ENCODE results near the gene MYCBP2. TPM values are rescaled to one million over a fixed set of nuclear protein-coding genes. Genes with fewer than 3 reads are reported as not detected.

The MYCBP2 gene
- total RNA-seq, 4 donors from 2014 or later, result 115 to 165 (median 131) TPM

- peaks cover 12 to 13% of the 10 kb centered on the region in 2 donors for H3K36me3 ChIP-seq
- 95 to 100% methylated on average over 1 of the region's 1 CpG for WGBS, 2 donors
- no peak for DNase-seq
- TF ChIP-seq POLR2A (IDR thresholded peaks at IDR 0.05) (no peak), CTCF (IDR thresholded peaks at IDR 0.05) (no peak)
- H3K27me3 ChIP-seq, result no peaks in the 10 kb centered on the region
- H3K9me3 ChIP-seq, result no peaks in the 10 kb centered on the region
- no peak overlapping the region for H3K27ac ChIP-seq
- no peaks in the 10 kb centered on the region for H3K4me1 ChIP-seq
- H3K4me3 ChIP-seq (replicated peaks in 1 of 3), result no peak overlapping the region
- intact Hi-C loops (cut with DNase I), result no loop called here
Observed at GRCh38 chr13:77143431-77143830, 183.5 kb downstream of the MYCBP2 start.

- no peak overlapping the region for H3K27ac ChIP-seq
- H3K9me3 ChIP-seq, result no peaks in the 10 kb centered on the region
- intact Hi-C loops (cut with DNase I), result no loop called here
- H3K36me3 ChIP-seq, result peaks cover 11 to 16% of the 10 kb centered on the region in 2 donors
- H3K27me3 ChIP-seq, result no peaks in the 10 kb centered on the region
- H3K4me3 ChIP-seq (replicated peaks in 1 of 3), result no peak overlapping the region
- no peaks in the 10 kb centered on the region for H3K4me1 ChIP-seq
- DNase-seq, result no peak
- no peak for TF ChIP-seq POLR2A (IDR thresholded peaks at IDR 0.05)
Observed at GRCh38 chr13:77139306-77139705, 187.6 kb downstream of the MYCBP2 start.

DNA sequence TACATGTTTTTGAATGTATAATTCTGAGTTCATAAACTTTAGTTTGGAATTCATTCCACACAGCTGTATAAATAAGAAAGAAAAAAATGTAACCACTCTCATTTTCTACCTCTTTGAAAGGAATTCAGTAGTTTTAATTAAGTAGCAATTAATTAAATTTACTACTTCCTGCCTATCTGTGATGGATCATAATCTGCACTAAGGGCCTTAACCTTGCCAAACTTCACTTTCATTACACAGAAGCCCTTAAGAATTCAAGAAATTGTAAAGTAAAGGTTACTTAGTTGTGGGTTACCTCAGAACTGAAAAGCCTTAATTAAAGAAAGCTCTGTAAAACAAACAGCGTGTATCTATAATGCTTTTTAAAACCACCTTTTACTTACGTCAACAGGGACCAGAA lies 188.1 kb downstream of the MYCBP2 start:
- TF ChIP-seq POLR2A (IDR thresholded peaks at IDR 0.05) (no peak), CTCF (IDR thresholded peaks at IDR 0.05) (no peak)
- WGBS, 2 donors, result 94 to 95% methylated on average over 2 of the region's 2 CpGs
- Histone ChIP-seq H3K4me3 (replicated peaks in 1 of 3) (no peak overlapping the region), H3K9me3 (no peaks in the 10 kb centered on the region), H3K36me3 (peaks cover 8 to 11% of the 10 kb centered on the region in 2 donors), H3K4me1 (no peaks in the 10 kb centered on the region), H3K27ac (no peak overlapping the region), H3K27me3 (no peaks in the 10 kb centered on the region)
- intact Hi-C loops (cut with DNase I), result no loop called here
- no peak for DNase-seq

- Histone ChIP-seq H3K9me3 (no peaks in the 10 kb centered on the region), H3K4me3 (replicated peaks in 1 of 3) (no peak overlapping the region), H3K27me3 (no peaks in the 10 kb centered on the region), H3K36me3 (peaks cover 5 to 6% of the 10 kb centered on the region in 2 donors), H3K4me1 (no peaks in the 10 kb centered on the region), H3K27ac (no peak overlapping the region)
- no peak for DNase-seq
- 47 to 49% methylated on average over 3 of the region's 3 CpGs for WGBS, 2 donors
- intact Hi-C loops (cut with DNase I), result no loop called here
- TF ChIP-seq CTCF (IDR thresholded peaks at IDR 0.05) (no peak), POLR2A (IDR thresholded peaks at IDR 0.05) (no peak)
Observed at GRCh38 chr13:77136902-77137420, 189.9 kb downstream of the MYCBP2 start.

DNA sequence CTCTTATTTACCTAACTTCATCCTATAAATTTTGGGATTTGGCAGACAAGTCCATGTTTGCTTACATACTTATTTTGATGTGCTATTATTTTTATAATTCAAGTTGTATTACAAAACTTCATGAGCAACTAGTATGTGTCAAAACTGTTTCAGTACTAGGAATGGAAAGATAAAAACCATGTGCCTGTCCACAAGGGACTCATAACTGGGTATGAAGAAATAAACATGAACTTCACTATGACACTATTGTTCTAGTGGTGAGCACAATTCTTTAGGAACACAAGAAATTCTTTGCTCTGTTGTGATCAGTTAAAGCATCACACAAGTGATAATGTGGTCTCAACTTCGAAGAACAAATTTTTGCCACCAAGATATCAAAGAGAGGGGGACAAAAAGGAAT lies 202.5 kb downstream of the MYCBP2 start:
- intact Hi-C loops (cut with DNase I), result no loop called here
- H3K36me3 ChIP-seq, result no peaks in the 10 kb centered on the region
- TF ChIP-seq POLR2A (IDR thresholded peaks at IDR 0.05) (no peak), CTCF (IDR thresholded peaks at IDR 0.05) (no peak)

GRCh38 chr13:77118134-77118533 lies 208.8 kb downstream of the MYCBP2 start:
- no peak for TF ChIP-seq CTCF (IDR thresholded peaks at IDR 0.05)
- TF ChIP-seq POLR2A (IDR thresholded peaks at IDR 0.05), result no peak
- H3K4me3 ChIP-seq (replicated peaks in 1 of 3), result no peak overlapping the region
- no peak for DNase-seq
- H3K36me3 ChIP-seq, result peaks cover 0 to 10% of the 10 kb centered on the region in 2 donors
- WGBS, 2 donors, result 94% methylated on average over 3 of the region's 3 CpGs
- no peaks in the 10 kb centered on the region for H3K9me3 ChIP-seq
- intact Hi-C loops (cut with DNase I), result no loop called here
- no peak overlapping the region for H3K27ac ChIP-seq
- H3K4me1 ChIP-seq, result no peaks in the 10 kb centered on the region
- no peaks in the 10 kb centered on the region for H3K27me3 ChIP-seq

More for the DNA sequence above, 202.5 kb downstream of the MYCBP2 start:
- Histone ChIP-seq H3K4me3 (replicated peaks in 1 of 3) (no peak overlapping the region), H3K27ac (no peak overlapping the region), H3K27me3 (no peaks in the 10 kb centered on the region), H3K9me3 (no peaks in the 10 kb centered on the region), H3K4me1 (no peaks in the 10 kb centered on the region)
- 95 to 98% methylated on average over 1 of the region's 1 CpG for WGBS, 2 donors
- DNase-seq, result no peak
